ENCODE results near the gene XKR7.

Gene XKR7

DNA sequence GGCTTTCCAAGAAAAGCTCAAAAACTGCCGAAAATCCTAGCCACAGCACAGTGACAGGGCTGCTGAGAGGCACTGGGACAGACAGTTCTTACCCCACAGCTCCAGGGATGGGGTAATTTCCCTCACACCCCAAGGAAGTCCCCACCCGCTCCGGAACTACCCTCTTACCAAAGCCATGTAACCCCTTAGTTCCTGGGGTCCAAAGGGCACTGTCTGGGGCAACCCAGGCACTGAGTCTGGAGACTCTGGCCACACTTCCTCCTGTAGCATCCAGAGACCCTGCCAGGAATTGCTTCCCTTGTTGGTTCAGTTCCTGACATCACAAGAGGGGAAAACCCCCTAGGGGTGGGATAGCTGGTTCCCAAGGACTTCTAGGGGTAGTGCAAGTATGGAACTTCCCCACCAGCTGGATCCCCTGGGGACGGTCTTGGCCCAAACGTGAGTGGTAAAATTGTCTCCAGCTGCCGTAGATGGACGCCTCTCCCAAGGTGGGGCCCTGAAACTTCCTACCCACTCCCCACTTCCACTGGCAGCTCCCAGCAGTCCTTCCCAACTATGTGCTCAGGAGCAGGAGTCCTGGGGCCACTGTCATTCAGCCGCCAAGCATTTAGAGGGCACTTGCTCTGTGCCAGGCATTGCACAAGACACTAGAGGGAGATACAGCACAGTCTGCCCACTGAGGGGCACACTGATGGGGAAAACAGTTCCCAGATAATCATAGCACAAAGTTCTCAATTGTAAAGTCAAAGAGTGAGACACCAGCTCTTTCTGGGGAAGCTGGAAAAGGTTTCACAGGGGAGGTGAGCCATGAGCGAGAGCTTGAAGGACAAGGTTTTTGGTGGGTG is 66.9 kb downstream of the XKR7 start:
- in situ Hi-C loops (cut with MboI; ENCODE audit: low sequenced_read_pairs, unreplicated experiment) = loop anchor here (5.0 kb wide), 1 partner anchor 57 kb away; no protein-coding TSS in a partner anchor
- TF ChIP-seq CTCF (IDR thresholded peaks at IDR 0.05; ENCODE audit: borderline replicate concordance, control extremely low read depth, extremely low read depth, insufficient read depth, missing control alignments) = peak; percentile 64
- DNase-seq (ENCODE audit: low spot score) = peak; percentile 41

GRCh38 chr20:32035426-32035779 is 67.5 kb downstream of the XKR7 start:
- peak; percentile 47 for DNase-seq (ENCODE audit: low spot score)
- in situ Hi-C loops (cut with MboI; ENCODE audit: low sequenced_read_pairs, unreplicated experiment) = no loop called here
- TF ChIP-seq CTCF (IDR thresholded peaks at IDR 0.05; ENCODE audit: borderline replicate concordance, control extremely low read depth, extremely low read depth, insufficient read depth, missing control alignments) = no peak

- no peak for DNase-seq (ENCODE audit: low spot score)
- no peak for TF ChIP-seq CTCF (IDR thresholded peaks at IDR 0.05; ENCODE audit: borderline replicate concordance, control extremely low read depth, extremely low read depth, insufficient read depth, missing control alignments)
- in situ Hi-C loops (cut with MboI; ENCODE audit: low sequenced_read_pairs, unreplicated experiment) = no loop called here
These were observed 68.3 kb downstream of the XKR7 start for GRCh38 chr20:32036252-32036651.

GRCh38 chr20:32036716-32037485 is 69.0 kb downstream of the XKR7 start:
- no peak for DNase-seq (ENCODE audit: low spot score)
- no peak for TF ChIP-seq CTCF (IDR thresholded peaks at IDR 0.05; ENCODE audit: borderline replicate concordance, control extremely low read depth, extremely low read depth, insufficient read depth, missing control alignments)
- in situ Hi-C loops (cut with MboI; ENCODE audit: low sequenced_read_pairs, unreplicated experiment) = no loop called here

- no peak for DNase-seq (ENCODE audit: low spot score)
- in situ Hi-C loops (cut with MboI; ENCODE audit: low sequenced_read_pairs, unreplicated experiment) = no loop called here
- no peak for TF ChIP-seq CTCF (IDR thresholded peaks at IDR 0.05; ENCODE audit: borderline replicate concordance, control extremely low read depth, extremely low read depth, insufficient read depth, missing control alignments)
These were observed 70.0 kb downstream of the XKR7 start for GRCh38 chr20:32037929-32038328.

DNA sequence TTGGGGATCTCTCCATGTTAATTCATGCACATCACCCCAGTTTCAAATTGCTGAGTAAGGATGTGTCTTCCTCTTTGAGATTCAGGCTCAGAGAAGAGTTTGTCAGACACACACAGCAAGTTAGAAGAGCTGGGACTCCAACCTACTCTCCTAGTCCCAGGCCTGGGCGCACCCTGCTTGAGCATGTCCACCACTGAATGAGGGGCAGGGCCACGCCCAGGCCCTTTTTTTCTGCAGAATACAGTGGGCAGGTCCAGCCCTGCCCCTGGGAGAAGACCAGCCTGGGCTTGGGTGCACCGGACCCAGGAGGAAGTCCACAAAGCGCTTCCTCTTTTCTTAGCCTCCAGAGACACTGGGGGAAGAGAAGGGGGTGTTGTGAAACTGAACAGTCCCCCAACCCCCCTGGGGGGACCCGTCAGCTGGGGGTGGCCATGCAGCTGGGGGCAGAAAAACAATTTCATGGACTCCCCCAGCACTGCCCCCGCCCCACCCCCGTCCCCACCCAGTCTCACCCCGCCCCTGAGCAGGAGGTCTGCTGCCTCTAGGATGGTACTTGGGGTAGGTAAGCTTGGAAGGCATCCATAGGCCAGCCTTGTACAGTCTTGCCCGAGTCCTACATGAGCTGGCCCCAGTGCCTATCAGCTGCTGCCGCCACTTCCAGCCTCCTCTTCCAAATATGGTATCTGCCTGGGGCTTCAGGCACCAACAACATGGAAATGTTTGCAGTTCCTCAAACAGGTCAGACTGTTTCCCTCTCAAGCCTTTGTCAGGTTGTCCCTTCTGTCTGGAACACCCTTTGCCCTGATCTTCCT is 72.4 kb downstream of the XKR7 start:
- peak; percentile 62 for DNase-seq (ENCODE audit: low spot score)
- in situ Hi-C loops (cut with MboI; ENCODE audit: low sequenced_read_pairs, unreplicated experiment) = no loop called here

More for the DNA sequence above, 72.4 kb downstream of the XKR7 start:
- no peak for TF ChIP-seq CTCF (IDR thresholded peaks at IDR 0.05; ENCODE audit: borderline replicate concordance, control extremely low read depth, extremely low read depth, insufficient read depth, missing control alignments)
